Activated T-helper 1 cell treated with anti-CD3 and anti-CD28 coated beads, Interleukin-2, amount 50 U/mL, for 16 hours (primary cell): ENCODE measurements around the gene OGFOD3.
"Not testable (repeated sequence)": the region's sequence is repeated elsewhere in the genome, so short reads cannot be mapped to it uniquely, and the experiment has no call there.

ENCODE experiments used
- DNase-seq, 2 donors: peaks; one replicate each; pipeline ENCODE4 v3.0.0-alpha.2; 2020; ENCODE audit warnings: low read depth in 1 of 2, low spot score in 1 of 2

The OGFOD3 gene

DNA sequence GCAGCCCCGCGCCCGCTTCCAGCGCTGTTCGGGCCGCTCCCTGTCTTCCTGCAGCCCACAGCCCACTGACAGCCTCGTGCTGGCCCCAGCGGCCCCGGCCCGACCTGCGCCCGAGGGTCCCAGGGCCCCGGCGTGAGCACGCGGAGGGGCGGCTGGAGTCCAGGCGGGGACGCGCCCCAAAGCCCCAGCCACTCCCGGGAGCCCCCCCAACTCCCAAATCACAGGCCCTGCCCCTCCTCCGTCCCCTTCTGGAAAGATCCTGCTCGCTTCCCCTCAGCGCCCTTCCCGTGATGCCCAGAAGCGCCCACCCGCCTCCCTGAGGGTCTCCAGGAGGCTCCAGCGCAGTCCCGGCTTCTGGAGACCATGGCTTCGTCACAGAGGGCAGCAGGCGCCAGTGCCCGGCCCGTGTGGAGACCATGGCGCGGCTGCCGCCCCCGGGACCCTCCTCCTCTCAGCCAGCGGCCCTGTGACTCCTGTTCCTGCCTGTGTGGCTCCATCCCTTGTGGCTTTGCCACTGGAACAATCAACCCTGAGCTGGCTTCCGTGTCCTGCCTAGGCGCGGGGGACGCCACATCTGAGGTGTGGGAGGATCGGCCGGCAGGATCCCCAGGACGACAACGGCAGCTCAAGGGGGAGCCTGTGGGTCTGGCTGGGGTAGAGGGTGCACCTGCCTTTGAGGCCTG, 42.9 kb downstream of the OGFOD3 start:
- no peak for DNase-seq

GRCh38 chr17:82374626-82375331, 43.6 kb downstream of the OGFOD3 start:
- no peak for DNase-seq

DNA sequence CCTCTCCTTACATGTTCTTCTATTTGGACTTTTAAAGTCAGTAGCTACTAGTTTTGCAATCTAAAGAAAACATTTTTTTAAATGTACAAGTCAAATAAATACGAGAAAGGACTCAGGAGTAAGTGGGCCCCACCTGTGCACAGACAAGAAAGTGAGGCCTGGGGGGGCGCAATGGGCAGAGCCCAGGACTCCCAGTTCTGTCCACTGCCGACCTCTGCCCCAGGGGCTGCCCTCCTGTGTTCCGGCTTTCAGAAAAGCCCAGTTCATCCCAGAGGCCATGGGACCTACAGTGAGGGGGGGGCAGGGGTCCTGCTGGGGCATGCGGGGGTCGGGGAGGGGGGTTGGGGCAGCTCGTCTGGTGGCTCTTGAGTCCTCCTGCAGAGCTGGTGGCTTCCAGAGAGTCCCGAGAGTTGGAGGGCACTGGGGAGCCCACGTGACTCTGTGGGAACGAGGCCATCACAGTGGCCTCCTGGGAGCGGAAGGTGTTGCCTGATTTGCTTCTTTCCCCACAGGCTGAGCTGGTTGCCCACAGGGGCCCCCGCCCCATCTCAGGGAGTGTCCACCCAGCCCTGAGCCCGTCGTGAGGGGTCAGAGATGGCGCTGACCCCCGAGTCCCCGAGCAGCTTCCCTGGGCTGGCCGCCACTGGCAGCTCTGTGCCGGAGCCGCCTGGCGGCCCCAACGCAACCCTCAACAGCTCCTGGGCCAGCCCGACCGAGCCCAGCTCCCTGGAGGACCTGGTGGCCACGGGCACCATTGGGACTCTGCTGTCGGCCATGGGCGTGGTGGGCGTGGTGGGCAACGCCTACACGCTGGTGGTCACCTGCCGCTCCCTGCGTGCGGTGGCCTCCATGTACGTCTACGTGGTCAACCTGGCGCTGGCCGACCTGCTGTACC, 44.4 kb downstream of the OGFOD3 start:
- no peak for DNase-seq

DNA sequence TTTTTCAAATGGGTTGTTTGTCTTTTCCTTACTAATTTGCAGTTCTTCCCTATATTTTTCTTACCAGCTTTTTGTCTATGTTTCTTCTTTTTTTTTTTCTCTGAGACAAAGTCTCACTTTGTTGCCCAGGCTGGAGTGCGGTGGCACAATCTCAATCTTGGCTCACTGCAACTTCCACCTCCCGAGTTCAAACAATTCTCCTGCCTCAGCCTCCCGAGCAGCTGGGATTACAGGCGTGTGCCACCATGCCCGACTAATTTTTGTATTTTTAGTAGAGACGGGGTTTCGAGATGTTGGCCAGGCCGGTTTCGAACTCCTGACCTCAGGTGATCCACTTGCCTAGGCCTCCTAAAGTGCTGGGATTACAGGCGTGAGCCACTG, 45.3 kb downstream of the OGFOD3 start:
- DNase-seq: not testable (repeated sequence)

- DNase-seq: no peak
Observed at GRCh38 chr17:82372249-82373071, 45.9 kb downstream of the OGFOD3 start.

DNA sequence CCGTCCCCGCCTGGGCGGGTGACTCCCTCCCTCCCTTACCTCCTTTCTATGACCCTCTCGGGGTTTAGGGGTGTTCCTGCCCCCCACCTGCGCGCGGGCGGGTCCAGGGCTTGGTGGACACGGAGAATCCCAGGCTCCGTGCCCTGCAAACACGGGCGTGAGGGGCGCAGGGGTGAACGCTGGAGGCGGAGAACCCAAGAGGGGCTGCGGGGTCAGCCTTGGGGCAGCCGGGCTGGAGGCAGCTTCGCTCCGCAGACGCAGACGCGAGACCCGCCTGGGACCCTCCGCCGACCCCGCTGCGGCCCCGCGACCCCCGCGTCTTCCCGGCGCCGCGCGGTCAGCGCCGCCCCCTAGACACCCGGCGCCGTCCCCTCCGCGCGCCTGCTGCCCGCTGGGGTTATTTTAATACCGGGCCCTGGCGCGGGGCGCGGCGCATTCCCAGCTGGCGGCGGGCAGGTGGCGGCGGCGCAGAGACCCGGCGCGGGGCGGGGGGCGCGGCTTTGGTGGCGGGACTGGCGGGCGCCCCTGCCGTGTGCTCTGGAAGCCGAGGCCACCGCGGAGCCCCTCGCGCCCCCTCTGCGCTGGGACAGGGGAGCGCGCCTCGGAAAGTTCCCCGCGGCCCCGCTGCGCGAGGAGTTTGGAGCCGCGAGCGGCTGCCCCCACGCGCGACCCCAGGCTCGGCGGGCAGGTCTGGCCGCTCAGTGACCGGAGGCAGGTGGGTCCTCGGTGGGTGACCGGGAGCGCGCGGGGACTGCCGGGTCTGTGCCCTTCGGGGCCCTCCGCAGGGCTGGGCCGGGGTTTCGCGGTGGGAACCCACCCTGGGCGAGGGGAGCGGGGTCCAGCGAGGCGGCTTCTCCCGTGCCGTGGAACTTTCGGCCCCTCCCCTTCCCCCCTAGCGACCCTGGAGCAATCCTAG, 46.8 kb downstream of the OGFOD3 start, which contains the start of gene UTS2R:
Gene UTS2R, plus strand, starts transcription at position 433 of the 916 bp plus-strand sequence. CDS start 2,560 bp downstream, outside the sequence.
- DNase-seq: no peak

DNA sequence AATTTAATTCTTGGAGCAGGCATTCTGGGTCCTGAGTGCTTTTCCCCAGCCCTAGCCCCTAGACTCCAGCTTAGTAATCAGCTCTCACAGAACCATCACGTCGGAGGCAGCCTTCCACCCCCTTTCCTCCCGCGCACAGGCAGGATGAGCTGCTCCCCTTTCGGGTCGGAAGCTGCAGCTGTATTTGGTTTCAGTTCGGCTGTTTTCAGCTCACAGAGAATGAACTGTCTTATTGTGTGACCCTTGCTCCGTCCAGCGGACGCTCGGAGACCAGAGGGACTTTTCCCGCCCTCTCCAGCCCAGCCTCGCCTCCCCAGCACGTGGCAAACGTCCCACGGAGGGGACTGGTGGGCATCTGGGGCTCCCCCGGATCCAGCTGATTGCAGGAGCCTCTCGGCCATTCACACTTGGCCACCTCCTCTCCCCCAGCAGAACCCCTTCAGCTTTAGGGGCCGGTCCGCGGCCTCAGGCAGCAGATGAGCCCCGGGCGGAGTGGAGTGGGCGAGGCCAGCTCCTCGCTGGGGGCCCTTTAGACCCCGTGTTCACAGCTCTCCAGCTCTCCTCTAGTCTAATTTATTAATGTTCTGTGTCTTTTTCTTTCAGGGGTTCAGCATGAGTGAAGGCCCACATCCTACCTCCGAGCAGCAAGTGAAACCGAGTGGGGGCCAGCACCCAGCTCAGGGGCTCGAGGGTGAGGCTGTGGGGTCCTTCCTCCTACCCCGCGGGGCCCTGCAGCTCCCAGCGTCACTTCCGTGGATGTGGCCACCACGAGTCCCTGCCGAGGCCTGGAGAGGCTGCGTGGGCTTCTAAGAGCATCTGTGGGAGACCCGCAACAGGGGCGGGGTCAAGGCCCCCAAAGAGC, 47.7 kb downstream of the OGFOD3 start:
- DNase-seq: no peak

DNA sequence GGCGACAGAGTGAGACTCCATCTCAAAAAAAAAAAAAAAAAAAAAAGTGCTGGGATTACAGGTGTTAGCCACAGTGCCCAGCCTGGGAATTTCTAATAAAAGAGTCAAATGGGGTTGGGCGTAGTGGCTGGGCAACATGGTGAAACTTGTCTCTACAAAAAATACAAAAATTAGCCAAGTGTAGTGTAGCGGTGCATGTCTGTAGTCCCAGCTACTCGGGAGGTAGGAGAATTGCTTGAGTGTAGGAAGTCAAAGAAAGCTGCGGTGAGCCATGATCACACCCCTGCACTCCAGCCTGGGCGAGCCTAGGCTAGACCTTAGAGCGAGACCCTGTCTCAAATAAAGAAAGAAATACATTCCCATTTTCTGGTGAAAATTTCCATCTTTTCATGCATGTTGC, 49.2 kb downstream of the OGFOD3 start:
- no peak for DNase-seq

DNA sequence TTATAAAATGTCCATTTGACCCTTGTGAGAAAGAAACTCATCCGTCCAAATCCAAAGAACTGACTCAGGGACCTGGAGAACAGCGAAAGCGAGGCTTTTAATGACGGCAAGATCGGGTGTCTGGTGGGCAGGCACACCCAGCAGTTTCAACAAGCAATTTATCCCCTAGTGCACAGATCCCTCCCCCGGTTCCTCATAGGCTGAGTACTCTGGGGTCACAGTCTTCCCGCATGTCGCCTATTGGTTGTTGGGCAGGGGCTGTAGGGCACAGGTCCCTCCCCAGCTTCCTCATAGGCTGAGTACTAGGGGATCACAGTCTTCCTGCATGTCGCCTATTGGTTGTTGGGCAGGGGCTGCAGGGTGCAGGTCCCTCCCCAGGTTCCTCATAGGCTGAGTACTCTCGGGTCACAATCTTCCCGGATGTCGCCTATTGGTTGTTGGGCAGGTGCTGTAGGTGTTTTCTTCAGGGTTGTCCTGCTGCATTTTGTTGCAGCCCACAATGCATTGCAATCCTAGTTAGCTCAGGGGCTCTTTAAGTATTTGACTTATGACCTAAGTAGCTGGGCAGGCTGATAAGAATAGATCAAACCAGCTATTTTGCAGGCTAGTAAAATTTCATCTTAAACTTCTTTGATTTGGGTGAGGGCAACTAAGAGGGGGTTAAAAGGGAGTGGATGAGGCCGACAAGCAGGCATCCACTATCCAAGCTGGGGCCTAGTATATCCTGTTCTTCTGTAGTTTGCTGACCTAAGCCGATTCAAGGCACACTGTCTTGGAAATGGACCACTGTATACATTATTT, 50.5 kb downstream of the OGFOD3 start:
- DNase-seq: no peak

GRCh38 chr17:82366749-82367148, 51.6 kb downstream of the OGFOD3 start:
- DNase-seq: no peak

DNA sequence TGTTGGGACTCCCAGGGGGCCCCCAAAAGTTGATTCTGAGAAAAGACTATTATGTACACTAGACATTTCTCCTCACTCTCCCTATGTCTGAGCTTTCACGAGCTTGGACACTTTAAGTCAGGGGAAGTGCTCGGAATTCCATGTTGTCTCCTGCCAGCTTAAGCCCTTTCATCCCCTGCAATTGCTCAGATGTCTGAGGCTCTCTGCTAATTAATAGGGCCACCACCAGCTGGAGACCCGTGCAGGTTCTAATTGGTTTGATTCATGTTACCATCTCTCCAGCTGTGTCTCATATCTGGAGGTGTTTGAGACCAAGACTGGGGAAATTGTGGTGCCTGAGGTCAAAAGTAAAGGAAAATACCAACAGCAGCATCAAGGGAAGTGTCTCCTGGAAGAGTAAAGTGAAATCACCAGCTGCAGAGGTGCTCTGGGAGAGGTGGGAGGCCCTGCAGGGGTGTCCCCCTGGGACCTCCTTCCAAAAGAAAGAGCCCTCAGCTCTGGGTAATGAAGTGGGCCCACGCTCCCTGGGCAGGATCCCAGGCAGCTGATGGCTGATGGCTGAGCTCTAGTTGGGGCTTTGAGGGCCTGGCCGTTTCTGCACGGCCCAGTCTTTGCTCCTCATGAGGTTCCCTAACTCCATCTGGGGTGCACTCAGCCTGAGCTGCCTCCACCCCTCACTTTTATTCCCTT, 52.6 kb downstream of the OGFOD3 start:
- DNase-seq: no peak

- no peak for DNase-seq
Observed at GRCh38 chr17:82361885-82362633, 56.3 kb downstream of the OGFOD3 start.

GRCh38 chr17:82359451-82360074, 58.8 kb downstream of the OGFOD3 start:
- not testable (repeated sequence) for DNase-seq

GRCh38 chr17:82358465-82359350, 59.7 kb downstream of the OGFOD3 start, which contains the start of gene TEX19:
TEX19 (plus strand) TSS chr17:82359247; CDS start chr17:82362151, 2,904 bp downstream.
- DNase-seq: no peak

DNA sequence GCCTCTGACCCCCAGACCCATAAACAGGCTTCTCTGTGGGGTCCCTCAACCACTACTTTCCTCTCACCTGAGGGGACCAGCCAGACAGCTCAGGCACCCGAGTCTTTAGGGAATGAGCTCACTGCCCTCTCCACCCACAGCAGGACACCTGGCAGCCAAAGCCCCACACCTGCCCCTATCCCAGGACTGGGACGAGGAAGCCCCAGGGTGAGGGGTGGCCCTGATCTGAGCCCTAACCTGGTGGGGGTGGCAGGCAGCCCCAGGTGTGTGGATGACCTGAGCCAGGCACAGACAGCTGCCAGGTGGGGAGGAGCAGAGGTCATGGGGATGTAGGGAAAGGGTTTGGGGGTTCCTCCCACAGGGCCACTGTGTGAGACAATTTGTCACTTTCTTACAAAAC, 61.0 kb downstream of the OGFOD3 start:
- DNase-seq: no peak
